Pancreas (tissue), 10 donors: ENCODE results near the gene PDE4B. TPM values are rescaled to one million over a fixed set of nuclear protein-coding genes. Genes with fewer than 3 reads are reported as not detected.
"Not testable (repeated sequence)": the region's sequence is repeated elsewhere in the genome, so short reads cannot be mapped to it uniquely, and the experiment has no call there.

Experiments used
- ATAC-seq, 4 donors: fragments of 200-7000 bp; cut with Tn5 transposase; one replicate each; pipeline versions ENCODE4 v1.8.0 to v1.9.1; 2020; ENCODE audit warnings: mild to moderate bottlenecking in 4 of 4, moderate library complexity in 4 of 4
- DNase-seq, 6 donors: peaks; one replicate each; pipeline ENCODE4 v3.0.0-alpha.2; 2020
- FAIRE-seq: peaks from 2 replicates; lab custom pipeline; 2012; peaks lifted over from hg19 to GRCh38; lab: Jason Lieb, UNC
- H3K27ac ChIP-seq, 4 donors: fragments of 200-600 bp; sonication (generic); 1 replicate in 3 of 4; 2 replicates in 1 of 4; pipeline versions ENCODE4 v1.5.0 to v1.8.0; 2020
- H3K27me3 ChIP-seq, 4 donors: fragments of 200-600 bp; one replicate each; pipeline ENCODE4 v1.8.0; 2021
- H3K36me3 ChIP-seq, 3 donors: fragments of 200-600 bp; sonication (generic) in 1 of 3; one replicate each; pipeline versions ENCODE4 v1.5.0 to v1.8.0; 2020 to 2021
- H3K4me1 ChIP-seq, 3 donors: fragments of 200-600 bp; one replicate each; pipeline ENCODE4 v1.8.0; 2021
- H3K4me3 ChIP-seq, 4 donors: fragments of 200-600 bp; sonication (generic) in 2 of 4; one replicate each; pipeline versions ENCODE4 v1.5.0 to v1.8.0; 2020 to 2021
- H3K9me3 ChIP-seq, 4 donors: fragments of 200-600 bp; one replicate each; pipeline ENCODE4 v1.8.0; 2021
- CTCF ChIP-seq, 4 donors: fragments of 200-600 bp; sonication (generic) in 3 of 4; IDR thresholded peaks; one replicate each; pipeline versions ENCODE4 v1.5.0 to v1.8.0; 2021; ENCODE audit warnings: antibody characterized with exemption in 4 of 4
- WGBS, 2 donors: extraction: QIAGEN DNeasy Blood & Tissue Kit; methylation state at CpG; one replicate each; pipeline ENCODE4 v1.1.7; 2013; 5-methylcytosine and 5-hydroxymethylcytosine counted together
- intact Hi-C, 3 donors: fragments of 100-400 bp; cut with DNase I; formaldehyde crosslinking; loops; one replicate each; pipeline versions ENCODE4 v1.11.1 to v1.14.2; 2022
- polyA plus RNA-seq, 2 donors: library from polyadenylated mRNA; stranded (reverse); fragments of 200-250 nt; gene quantifications; one replicate each; pipeline ENCODE4 v1.2.3, GENCODE V29; 2013
- total RNA-seq, 6 donors: library from RNA; stranded (reverse); fragmentation: NEBNext Ultra II Directional in 4 of 6; extraction: Animal tissue kit (Norgen Biotek cat#: 25700) in 4 of 6; gene quantifications; one replicate each; pipeline versions ENCODE4 v1.2.1 to v1.2.4, GENCODE V29; 2021 to 2023
- donor health status: healthy with polysubstance abuse.
- donor health status: DM: no; HTN: no; CAD: no; lungs with moderate emphysema.
- donor health status: DM: no; HTN: no; CAD: no.
- donor health status: control.
- donor health status: control.
- donor health status: Bipolar disorder and iron deficiency.
- donor health status: DM: yes; HTN: yes; CAD: no.
- donor health status: DM: no; HTN: no; CAD: no.
- donor health status: DM: no; HTN: no; CAD: no.
- donor health status: DM: yes; HTN: yes; CAD: no.

PDE4B gene
- total and polyA plus RNA-seq, 8 donors = 0.23 to 3.7 (median 0.92) TPM

- ATAC-seq = no peak
- WGBS, 2 donors = 83 to 85% methylated on average over 4 of the region's 4 CpGs
- Histone ChIP-seq H3K9me3 (no peaks in the 10 kb centered on the region), H3K27me3 (no peaks in the 10 kb centered on the region), H3K36me3 (no peaks in the 10 kb centered on the region), H3K4me1 (no peaks in the 10 kb centered on the region), H3K27ac (no peak overlapping the region), H3K4me3 (no peak overlapping the region)
- intact Hi-C loops = no loop called here
- no peak for DNase-seq
- TF ChIP-seq CTCF (IDR thresholded peaks at IDR 0.05) = no peak
- no peak for FAIRE-seq
Observed at GRCh38 chr1:65844296-65844695, 51.6 kb downstream of the PDE4B start.

- 44 to 59% methylated on average over 3 of the region's 3 CpGs for WGBS, 2 donors
- Histone ChIP-seq H3K4me1 (no peaks in the 10 kb centered on the region), H3K4me3 (no peak overlapping the region), H3K36me3 (no peaks in the 10 kb centered on the region), H3K9me3 (no peaks in the 10 kb centered on the region), H3K27me3 (no peaks in the 10 kb centered on the region), H3K27ac (no peak overlapping the region)
- ATAC-seq (no peak), DNase-seq (no peak), FAIRE-seq (no peak)
- no peak for TF ChIP-seq CTCF (IDR thresholded peaks at IDR 0.05)
- intact Hi-C loops = no loop called here
Observed at GRCh38 chr1:65844821-65845534, 52.3 kb downstream of the PDE4B start.

GRCh38 chr1:65845535-65846060 is 52.9 kb downstream of the PDE4B start:
- no peak for ATAC-seq
- no peak for TF ChIP-seq CTCF (IDR thresholded peaks at IDR 0.05)
- H3K9me3 ChIP-seq = no peaks in the 10 kb centered on the region
- no peaks in the 10 kb centered on the region for H3K36me3 ChIP-seq
- H3K4me3 ChIP-seq = no peak overlapping the region
- WGBS, 2 donors = 73 to 85% methylated on average over 7 of the region's 7 CpGs
- intact Hi-C loops = no loop called here
- H3K4me1 ChIP-seq = no peaks in the 10 kb centered on the region
- no peak for FAIRE-seq
- DNase-seq = no peak
- no peaks in the 10 kb centered on the region for H3K27me3 ChIP-seq
- no peak overlapping the region for H3K27ac ChIP-seq

- Histone ChIP-seq H3K27me3 (no peaks in the 10 kb centered on the region), H3K27ac (no peak overlapping the region), H3K4me1 (no peaks in the 10 kb centered on the region), H3K36me3 (no peaks in the 10 kb centered on the region), H3K4me3 (no peak overlapping the region), H3K9me3 (no peaks in the 10 kb centered on the region)
- FAIRE-seq (no peak), ATAC-seq (no peak), DNase-seq (no peak)
- no peak for TF ChIP-seq CTCF (IDR thresholded peaks at IDR 0.05)
- intact Hi-C loops = no loop called here
Observed at GRCh38 chr1:65846866-65847265, 54.2 kb downstream of the PDE4B start.

GRCh38 chr1:65850281-65850680 is 57.6 kb downstream of the PDE4B start:
- Histone ChIP-seq H3K27me3 (no peaks in the 10 kb centered on the region), H3K27ac (no peak overlapping the region), H3K9me3 (no peaks in the 10 kb centered on the region), H3K4me1 (no peaks in the 10 kb centered on the region), H3K4me3 (no peak overlapping the region), H3K36me3 (no peaks in the 10 kb centered on the region)
- no peak for DNase-seq
- WGBS, 2 donors = 62 to 82% methylated on average over 2 of the region's 2 CpGs
- no peak for FAIRE-seq
- TF ChIP-seq CTCF (IDR thresholded peaks at IDR 0.05) = no peak
- intact Hi-C loops = no loop called here
- no peak for ATAC-seq

- WGBS, 2 donors = 67 to 70% methylated on average over 3 of the region's 3 CpGs
- intact Hi-C loops, H3K27ac ChIP-seq: not testable (repeated sequence)
Observed at GRCh38 chr1:65856591-65856990, 63.9 kb downstream of the PDE4B start.

More at GRCh38 chr1:65856591-65856990, 63.9 kb downstream of the PDE4B start:
- not testable (repeated sequence) for H3K4me3 ChIP-seq, H3K4me1 ChIP-seq, FAIRE-seq, H3K27me3 ChIP-seq, ATAC-seq, H3K9me3 ChIP-seq, DNase-seq, H3K36me3 ChIP-seq
